Left lobe of liver (tissue), 2 donors: ENCODE data around the gene DRGX. TPM values are rescaled to one million over a fixed set of nuclear protein-coding genes. Genes with fewer than 3 reads are reported as not detected.
A peak's percentile ranks its signal among the peaks of the same experiment; 100 is the strongest.

Experiments used
- ATAC-seq: fragments of 200-7000 bp; cut with Tn5 transposase; one replicate; pipeline ENCODE4 v1.9.1; 2020; ENCODE audit warnings: mild to moderate bottlenecking, moderate library complexity
- DNase-seq: peaks from one replicate; pipeline ENCODE4 v3.0.0-alpha.2; 2020; ENCODE audit warnings: low spot score
- total RNA-seq: library from RNA; stranded (reverse); gene quantifications from one replicate; pipeline ENCODE4 v1.2.1, GENCODE V29; 2021
- donor health status: DM: no; HTN: no; CAD: no; lungs with moderate emphysema.
- donor health status: DM: no; HTN: yes; CAD: no.

The DRGX gene
- total RNA-seq, 1 donor from 2014 or later: not detected

DNA sequence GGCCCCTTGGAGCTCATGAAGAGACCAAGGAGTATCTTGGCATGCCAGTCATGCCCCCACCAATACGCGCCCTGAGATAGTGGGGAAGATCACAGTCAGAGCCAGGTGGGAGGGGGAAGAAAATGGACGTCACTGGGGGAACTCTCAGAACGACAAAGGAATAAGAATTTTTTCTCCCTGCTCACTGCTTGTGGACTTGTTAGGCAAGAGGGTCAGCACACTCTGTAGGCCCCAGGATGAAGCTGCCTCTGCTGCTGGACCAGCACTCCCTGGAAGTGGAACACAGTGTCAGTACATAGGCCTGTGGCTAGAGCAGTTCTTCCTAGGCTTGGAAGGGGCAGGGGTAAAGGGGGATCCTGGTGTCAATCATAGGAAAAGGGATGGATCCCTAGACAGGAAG is 46.5 kb downstream of the DRGX start:
- no peak for DNase-seq

GRCh38 chr10:49348593-49348992 is 47.3 kb downstream of the DRGX start:
- DNase-seq: no peak
- no peak for ATAC-seq

More for the DNA sequence above, 46.5 kb downstream of the DRGX start:
- ATAC-seq: no peak

DNA sequence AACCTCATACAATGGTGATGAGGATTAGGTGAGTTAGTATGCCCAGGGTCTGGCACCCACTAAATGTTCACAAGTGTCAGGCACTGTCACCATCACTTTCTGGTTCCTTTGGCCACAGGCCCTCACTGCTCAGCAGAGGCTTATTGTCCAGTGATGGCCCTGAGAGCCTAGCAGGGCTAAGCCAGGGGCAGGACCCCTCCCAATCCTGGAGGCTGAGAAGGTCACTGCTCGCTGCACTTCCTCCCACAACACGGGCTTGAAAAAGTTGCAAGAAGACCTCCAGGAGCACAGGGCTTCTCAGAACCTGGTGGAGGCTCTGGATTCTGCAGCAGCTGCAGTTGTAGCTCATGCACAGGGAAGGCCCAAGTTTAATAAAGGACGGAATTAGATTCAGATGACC is 48.1 kb downstream of the DRGX start:
- ATAC-seq: no peak
- DNase-seq: peak; percentile 29

DNA sequence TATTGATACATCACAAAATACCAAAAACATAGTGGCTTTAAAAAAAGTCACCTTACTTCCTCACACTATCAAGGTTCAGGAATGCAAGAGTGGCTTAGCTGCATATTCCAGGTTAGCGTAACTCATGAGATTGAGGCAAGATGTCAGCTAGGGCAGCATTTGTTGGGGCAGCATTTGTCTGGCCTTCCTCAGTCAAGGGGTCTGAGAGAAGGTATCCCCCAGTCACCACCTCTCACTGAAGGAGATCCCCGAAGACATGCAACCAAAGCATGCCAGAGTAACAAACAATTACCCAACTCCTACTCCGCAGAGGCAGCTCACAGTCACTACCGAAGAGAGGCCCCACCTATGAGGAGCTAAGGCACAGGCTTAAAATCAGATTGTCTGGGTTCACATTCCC is 48.5 kb downstream of the DRGX start:
- DNase-seq (no peak), ATAC-seq (no peak)

- no peak for DNase-seq
- ATAC-seq: no peak
These were observed 51.0 kb downstream of the DRGX start for GRCh38 chr10:49344840-49345239.

DNA sequence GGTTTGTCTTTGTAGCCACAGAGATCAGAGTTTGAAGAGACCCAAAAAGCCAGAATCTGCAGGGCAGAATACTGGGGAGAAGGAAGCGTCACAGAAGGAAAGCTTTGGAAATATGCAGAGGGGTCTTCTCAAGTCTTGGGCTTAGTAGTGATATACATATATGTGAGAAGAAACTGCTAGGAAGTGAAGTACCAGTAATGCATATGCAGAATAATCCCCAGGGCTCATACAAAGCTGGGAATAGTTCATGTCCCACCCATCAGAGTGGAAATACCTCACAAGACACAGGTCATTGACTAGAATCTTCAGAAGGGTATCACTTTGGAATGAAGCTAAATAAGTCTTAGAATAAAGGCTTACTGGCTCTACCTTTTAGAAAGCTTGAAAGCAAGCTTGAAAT is 57.3 kb downstream of the DRGX start:
- no peak for DNase-seq
- ATAC-seq: no peak

GRCh38 chr10:49335364-49335972 is 60.4 kb downstream of the DRGX start:
- ATAC-seq (no peak), DNase-seq (no peak)

GRCh38 chr10:49334964-49335363 is 60.9 kb downstream of the DRGX start:
- no peak for DNase-seq
- ATAC-seq: no peak

GRCh38 chr10:49333192-49333591 is 62.7 kb downstream of the DRGX start:
- ATAC-seq (no peak), DNase-seq (no peak)

GRCh38 chr10:49332768-49333167 is 63.1 kb downstream of the DRGX start:
- ATAC-seq: no peak

DNA sequence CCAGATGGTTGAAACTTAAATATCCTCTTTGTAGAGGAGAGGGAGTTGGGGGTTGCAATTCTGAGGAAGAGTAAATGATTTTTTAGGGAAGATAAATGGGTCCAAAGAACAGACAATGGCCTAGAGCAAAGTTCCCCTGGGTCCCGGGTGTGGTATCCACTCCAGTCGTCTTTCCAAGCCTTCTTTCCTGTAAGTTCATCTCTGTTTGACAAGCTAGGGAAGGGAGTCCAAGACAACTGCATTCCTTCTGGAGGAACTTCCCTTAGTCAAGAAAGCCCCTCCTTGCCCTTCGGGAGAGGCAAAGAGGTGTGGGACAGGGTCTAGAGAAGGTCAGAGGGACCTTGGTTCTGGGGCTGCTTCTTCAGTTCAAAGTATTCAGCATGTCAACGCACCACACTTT is 63.6 kb downstream of the DRGX start:
- no peak for DNase-seq
- ATAC-seq: no peak

More at GRCh38 chr10:49332768-49333167, 63.1 kb downstream of the DRGX start:
- no peak for DNase-seq

DNA sequence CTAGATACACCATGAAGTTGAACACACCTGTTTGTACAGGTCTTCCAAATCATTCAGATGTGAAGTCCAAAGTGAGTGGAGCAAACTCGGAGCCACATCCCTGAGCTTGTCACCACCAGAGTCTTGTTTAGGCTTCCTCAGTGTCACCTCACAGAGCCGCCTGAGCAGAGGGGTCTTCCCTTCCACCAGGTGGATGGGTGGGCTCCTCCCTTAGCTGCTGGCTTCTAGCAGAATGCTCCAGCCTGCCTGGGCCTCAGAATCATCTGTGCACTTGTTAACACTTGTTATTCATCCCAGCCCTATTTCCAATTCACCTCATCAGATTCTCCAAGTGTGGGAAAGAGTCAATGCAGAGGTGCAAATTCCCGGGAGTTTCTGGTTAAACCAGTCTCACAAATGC is 64.5 kb downstream of the DRGX start:
- ATAC-seq: no peak

GRCh38 chr10:49330127-49330665 is 65.7 kb downstream of the DRGX start:
- no peak for ATAC-seq
- DNase-seq: no peak

More for the DNA sequence above, 64.5 kb downstream of the DRGX start:
- DNase-seq: no peak

GRCh38 chr10:49329146-49329505 is 66.8 kb downstream of the DRGX start:
- DNase-seq (no peak), ATAC-seq (no peak)

GRCh38 chr10:49328401-49329145 is 67.3 kb downstream of the DRGX start:
- no peak for ATAC-seq
- no peak for DNase-seq

DNA sequence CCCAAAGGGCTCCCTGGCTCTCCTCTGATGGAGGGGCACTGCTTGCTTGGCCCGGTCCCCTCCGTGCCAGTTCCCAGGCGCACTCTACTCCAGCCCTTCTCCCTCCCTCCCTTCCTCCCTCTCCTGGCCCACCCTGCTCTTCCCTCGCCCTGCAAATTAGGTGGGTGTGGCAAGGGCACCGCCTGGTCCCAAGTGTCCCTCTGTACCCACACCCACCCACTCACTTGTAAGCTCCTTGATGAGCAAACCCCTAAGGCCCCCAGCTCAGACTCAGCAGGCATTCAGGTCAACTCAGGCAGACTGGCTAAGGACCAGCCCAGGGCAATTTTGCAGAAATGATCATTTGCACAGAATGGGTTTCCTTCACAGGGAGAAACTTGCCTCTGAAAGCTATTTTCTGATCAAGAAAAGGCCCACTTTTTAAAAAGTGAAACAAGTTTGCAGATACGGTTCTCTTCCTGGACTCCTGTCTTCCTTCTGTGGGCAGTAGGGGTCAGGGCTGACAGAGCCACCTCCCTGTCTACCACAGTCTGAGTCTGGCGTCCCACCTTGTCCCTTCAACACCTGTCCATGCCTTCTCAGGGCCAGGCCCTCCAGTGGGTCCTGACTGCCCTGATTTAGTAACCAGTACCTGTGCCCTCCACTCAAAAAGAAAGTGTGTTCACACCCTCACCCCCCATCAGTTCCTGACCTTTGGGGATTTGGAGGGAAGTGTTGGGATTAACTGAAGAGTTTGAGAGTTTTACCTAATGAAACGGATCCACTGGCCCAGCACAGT is 68.7 kb downstream of the DRGX start:
- DNase-seq (no peak), ATAC-seq (no peak)

DNA sequence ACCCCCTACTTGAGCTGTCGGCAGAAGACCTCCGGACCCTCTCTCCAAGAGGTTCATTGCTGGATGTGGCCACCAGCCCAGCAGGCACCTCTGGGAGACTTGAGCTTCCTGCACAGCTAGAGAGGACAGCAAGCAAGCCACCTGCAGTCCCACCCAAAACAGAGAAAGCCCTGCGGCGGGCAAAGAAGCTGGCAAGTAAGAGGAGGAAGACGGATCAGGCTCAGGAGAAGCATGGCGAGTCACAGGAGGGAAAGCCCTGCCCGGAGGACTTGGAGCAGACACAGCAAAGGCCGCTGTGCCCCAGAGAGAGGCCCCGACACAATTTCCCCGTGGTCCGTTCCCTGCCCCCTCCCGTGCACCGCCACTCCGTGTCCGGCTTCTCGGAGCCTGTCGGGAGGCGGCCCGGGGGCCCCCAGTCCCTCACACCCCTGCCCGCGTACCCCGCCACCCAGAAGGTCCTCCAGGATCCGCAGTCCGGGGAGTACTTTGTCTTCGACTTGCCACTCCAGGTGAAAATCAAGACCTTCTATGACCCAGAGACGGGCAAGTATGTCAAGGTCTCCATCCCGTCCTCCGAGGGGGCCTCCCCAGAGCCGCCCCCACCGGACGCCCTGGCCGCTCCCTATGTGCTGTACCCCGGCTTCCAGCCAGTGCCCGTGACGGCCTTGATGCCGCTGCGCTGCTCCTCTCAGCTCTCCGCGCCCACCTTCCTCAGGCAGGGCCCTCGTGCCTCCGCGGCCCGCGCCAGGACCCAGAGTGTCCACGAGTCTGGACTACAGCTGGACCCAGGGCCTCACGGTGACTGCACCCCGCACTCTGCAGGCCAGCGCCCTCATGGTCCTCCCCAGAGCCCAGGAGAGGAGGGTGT is 69.7 kb downstream of the DRGX start:
- DNase-seq: no peak

GRCh38 chr10:49325131-49325915 is 70.6 kb downstream of the DRGX start:
- no peak for DNase-seq
- no peak for ATAC-seq

More for the DNA sequence above, 69.7 kb downstream of the DRGX start:
- ATAC-seq: no peak

- ATAC-seq: no peak
- no peak for DNase-seq
These were observed 71.2 kb downstream of the DRGX start for GRCh38 chr10:49324711-49325110.

DNA sequence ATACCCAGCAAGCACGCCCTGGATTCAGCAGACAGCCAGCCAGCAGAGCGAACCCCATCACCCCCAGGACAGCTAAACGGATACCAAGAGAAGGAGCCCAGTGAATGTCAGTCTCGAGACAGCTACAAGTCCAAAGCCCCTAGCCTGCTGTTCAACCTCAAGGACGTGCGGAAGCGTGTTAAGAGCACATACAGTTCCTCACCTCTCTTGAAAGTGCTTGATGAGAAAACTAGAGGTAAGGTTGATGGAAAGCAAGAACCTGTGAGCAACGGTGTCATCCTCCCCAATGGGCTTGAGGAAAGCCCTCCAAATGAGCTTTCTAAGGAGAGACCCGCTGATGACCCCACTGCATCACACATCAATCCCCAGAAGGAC is 72.0 kb downstream of the DRGX start:
- no peak for DNase-seq

More for the DNA sequence above, 72.0 kb downstream of the DRGX start:
- no peak for ATAC-seq
